GM18505 (cell line): ENCODE results near the gene IL6.
"Not testable (repeated sequence)": the region's sequence is repeated elsewhere in the genome, so short reads cannot be mapped to it uniquely, and the experiment has no call there.

Experiments
- ATAC-seq: cut with Tn5 transposase; IDR thresholded peaks from one replicate; pipeline ENCODE4 v1.9.1; 2021; ENCODE audit not compliant: unreplicated experiment
- POLR2A ChIP-seq: IDR thresholded peaks from 4 replicates; pipeline ENCODE4 v1.6.1; 2011; ENCODE audit warnings: borderline replicate concordance; ENCODE audit not compliant: insufficient read depth, insufficient read length; ENCODE audit errors: extremely low read depth

Gene IL6

DNA sequence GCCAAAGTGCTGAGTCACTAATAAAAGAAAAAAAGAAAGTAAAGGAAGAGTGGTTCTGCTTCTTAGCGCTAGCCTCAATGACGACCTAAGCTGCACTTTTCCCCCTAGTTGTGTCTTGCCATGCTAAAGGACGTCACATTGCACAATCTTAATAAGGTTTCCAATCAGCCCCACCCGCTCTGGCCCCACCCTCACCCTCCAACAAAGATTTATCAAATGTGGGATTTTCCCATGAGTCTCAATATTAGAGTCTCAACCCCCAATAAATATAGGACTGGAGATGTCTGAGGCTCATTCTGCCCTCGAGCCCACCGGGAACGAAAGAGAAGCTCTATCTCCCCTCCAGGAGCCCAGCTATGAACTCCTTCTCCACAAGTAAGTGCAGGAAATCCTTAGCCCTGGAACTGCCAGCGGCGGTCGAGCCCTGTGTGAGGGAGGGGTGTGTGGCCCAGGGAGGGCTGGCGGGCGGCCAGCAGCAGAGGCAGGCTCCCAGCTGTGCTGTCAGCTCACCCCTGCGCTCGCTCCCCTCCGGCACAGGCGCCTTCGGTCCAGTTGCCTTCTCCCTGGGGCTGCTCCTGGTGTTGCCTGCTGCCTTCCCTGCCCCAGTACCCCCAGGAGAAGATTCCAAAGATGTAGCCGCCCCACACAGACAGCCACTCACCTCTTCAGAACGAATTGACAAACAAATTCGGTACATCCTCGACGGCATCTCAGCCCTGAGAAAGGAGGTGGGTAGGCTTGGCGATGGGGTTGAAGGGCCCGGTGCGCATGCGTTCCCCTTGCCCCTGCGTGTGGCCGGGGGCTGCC, at the start of gene IL6:
IL6 (plus strand) TSS at position 294 of the 807 bp plus-strand sequence; CDS start at position 357, 63 bp downstream.
- no peak for TF ChIP-seq POLR2A
- ATAC-seq, result no peak

GRCh38 chr7:22677263-22677662, 49.7 kb upstream of the IL6 start:
- not testable (repeated sequence) for ATAC-seq

DNA sequence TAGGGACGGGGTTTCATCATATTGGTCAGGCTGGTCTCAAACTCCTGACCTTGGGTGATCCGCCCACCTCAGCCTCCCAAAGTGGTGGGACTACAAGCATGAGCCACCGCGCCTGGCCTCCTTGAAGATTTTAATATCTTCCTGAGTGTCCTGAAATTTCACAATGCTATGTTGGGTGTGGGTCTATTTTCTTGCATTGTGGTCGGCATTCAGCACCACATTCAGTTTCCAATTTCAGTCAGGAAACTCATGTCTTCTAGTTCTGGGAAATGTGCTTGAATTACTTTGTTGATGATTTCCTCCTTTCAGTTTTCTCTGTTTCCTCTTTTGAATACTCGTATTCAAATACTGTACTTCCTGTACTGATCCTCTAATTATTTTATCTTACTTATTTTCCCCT, 49.3 kb upstream of the IL6 start:
- no peak for TF ChIP-seq POLR2A
- no peak for ATAC-seq

GRCh38 chr7:22680482-22680911, 46.5 kb upstream of the IL6 start:
- TF ChIP-seq POLR2A, result no peak

GRCh38 chr7:22681312-22681711, 45.7 kb upstream of the IL6 start:
- ATAC-seq, result no peak

More at GRCh38 chr7:22680482-22680911, 46.5 kb upstream of the IL6 start:
- no peak for ATAC-seq

GRCh38 chr7:22681852-22682657, 44.9 kb upstream of the IL6 start:
- ATAC-seq, result no peak
- no peak for TF ChIP-seq POLR2A

More at GRCh38 chr7:22681312-22681711, 45.7 kb upstream of the IL6 start:
- no peak for TF ChIP-seq POLR2A

GRCh38 chr7:22683379-22683778, 43.6 kb upstream of the IL6 start:
- no peak for ATAC-seq
- no peak for TF ChIP-seq POLR2A

DNA sequence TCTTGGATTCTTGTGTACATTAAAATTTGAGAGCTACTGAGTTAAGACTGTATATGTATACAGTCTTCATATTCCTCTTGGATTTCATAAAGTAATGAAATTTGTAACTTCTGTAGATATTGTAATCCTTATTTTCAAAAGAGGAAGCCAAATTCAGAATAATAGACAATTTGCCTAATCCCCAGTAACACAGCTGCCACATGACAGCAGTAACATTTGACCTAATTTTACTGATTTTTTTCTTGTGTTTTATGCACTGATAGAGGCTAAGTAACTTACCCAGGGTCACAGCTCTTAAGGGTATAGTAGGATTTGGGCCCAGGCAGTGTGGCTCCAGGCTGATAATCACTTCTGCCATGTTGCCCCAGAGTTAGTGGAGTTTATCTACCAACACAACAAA, 40.4 kb upstream of the IL6 start:
- ATAC-seq, result no peak
- no peak for TF ChIP-seq POLR2A

- no peak for ATAC-seq
- TF ChIP-seq POLR2A, result no peak
Measured at GRCh38 chr7:22688084-22688483, 38.9 kb upstream of the IL6 start.

DNA sequence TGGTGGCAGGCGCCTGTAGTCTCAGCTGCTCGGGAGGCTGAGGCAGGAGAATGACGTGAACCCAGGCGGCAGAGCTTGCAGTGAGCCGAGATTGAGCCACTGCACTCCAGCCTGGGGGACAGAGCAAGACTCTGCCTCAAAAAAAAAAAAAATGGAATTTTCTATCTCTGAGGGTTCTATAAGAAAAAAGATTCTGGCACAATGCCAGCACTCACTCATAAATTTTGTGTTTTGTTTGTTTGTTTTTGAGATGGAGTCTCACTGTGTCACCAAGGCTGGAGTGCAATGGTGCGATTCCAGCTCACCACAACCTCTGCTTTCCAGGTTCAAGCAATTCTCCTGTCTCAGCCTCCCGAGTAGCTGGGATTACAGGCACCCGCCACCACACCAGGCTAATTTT, 38.1 kb upstream of the IL6 start:
- ATAC-seq, result not testable (repeated sequence)

- no peak for TF ChIP-seq POLR2A
- peak; percentile 41 for ATAC-seq
Measured at GRCh38 chr7:22694597-22695207, 32.3 kb upstream of the IL6 start.

GRCh38 chr7:22695476-22696132, 31.4 kb upstream of the IL6 start:
- no peak for ATAC-seq

GRCh38 chr7:22696541-22697228, 30.3 kb upstream of the IL6 start:
- ATAC-seq, result no peak
- no peak for TF ChIP-seq POLR2A

More at GRCh38 chr7:22695476-22696132, 31.4 kb upstream of the IL6 start:
- TF ChIP-seq POLR2A, result no peak

DNA sequence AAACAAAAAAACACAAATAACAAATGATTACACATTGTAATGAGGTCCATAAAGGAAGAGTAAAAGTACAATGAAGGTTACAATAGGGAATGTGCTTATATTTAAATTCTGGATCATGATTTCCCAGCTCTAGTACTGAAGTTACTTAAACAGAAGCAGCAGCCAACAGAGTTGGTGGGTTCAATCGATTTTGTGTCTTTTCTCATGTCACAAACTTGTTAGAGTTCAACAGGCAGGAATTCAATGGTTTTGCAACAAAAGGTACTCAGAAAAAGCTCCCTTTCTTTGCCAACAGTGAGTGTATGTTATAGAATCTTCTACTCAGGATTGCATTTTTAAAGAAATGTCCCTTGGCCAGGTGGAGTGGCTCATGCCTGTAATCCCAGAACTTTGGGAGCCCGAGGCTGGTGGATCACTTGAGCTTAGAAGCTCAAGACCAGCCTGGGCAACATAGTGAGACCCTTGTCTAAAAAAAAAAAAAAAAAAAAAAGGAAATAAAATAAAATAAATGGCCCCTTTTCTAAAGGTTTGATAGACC, 29.6 kb upstream of the IL6 start:
- no peak for TF ChIP-seq POLR2A
- ATAC-seq, result no peak
